Activated CD8-positive, alpha-beta memory T cell treated with anti-CD3 and anti-CD28 coated beads, Interleukin-2, amount 50 U/mL, for 1 hour (primary cell): ENCODE measurements around the gene PDE7B.

Experiments
- DNase-seq: peaks from one replicate; pipeline ENCODE4 v3.0.0-alpha.2; 2020; ENCODE audit errors: extremely low read depth

The PDE7B gene

DNA sequence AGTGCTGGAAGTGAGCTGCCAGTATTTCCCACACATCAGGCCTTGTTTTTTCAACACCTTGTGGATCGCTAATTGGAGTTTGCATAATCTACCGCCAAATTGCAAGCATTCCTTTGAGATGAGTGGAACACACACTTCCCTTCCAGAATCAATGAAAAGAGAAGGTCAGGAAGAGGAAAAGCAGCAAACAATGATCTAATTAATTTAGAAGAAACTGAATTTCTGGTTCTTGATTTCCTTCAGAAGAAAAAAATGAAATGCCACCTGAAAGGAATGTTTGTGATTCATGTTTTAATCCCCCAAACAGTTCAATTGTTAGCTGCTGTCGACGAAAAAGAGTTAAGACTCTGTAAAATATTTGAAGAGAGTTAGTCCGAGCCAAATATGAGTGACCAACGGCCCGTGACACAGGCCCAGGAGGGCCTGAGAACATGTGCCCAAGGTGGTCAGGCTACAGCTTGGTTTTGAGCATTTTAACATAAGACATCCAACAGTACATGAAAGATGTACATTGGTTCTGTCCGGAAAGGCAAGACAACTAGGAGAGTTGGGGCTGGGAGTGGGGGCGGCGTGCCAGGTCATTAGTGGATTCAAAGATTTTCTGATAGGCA, 216.3 kb downstream of the PDE7B start:
- no peak for DNase-seq

DNA sequence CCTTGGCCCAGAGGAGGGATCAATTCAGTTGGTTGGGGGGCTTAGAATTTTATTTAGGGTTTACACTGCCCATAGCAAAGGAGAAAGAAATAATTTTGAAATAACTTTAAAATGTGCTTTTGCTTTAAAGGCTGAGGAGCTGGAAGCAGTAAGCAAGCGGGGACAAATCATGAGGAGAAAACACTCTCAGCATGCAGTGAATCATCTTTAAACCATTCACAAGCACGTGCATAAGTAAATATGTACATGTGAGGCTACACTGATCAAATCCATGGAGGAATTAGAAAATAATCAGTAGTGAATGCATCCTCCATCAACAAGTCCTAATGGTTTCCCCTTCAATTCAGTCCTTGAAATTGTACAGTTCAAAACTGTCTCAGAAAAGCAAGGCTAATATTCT, 217.6 kb downstream of the PDE7B start:
- DNase-seq = no peak

DNA sequence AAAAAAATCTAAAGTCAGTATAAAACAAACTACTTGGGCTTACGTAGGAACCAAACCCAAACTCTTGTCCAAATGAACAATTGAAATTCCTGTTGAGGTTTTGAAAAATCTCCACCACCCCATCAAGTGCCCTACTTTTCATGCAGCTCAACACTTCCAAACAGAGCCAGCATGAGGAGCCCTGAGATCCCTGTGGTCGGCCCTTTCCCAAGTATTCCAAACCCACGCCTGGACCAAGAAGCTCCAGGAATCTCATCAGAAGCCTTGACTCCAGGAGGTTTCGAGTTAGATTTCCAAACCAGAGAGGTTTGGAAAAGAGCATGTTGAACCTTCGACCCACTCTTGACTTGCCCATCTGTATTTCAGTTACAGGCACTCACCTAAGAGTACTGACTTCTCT, 219.3 kb downstream of the PDE7B start:
- DNase-seq = no peak

DNA sequence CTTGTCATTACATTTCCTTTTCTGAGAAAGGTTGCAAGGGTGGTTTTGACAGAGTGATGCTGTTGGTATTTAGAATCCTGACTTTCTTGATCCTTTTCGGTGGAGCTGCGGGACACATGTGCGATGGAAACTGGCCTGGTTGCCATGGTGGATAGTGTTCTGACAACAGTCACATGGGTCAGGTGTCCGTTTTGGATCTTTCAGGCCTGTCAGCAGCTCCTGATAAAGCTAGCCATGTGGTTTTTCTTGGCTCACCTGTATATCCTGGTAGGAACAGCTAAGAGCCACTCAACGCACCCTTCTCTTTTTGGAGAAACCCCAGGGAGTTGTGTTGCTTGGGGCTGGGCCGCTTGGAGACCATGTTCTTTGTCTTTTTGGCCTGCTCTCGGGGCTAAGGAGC, 221.2 kb downstream of the PDE7B start:
- no peak for DNase-seq

DNA sequence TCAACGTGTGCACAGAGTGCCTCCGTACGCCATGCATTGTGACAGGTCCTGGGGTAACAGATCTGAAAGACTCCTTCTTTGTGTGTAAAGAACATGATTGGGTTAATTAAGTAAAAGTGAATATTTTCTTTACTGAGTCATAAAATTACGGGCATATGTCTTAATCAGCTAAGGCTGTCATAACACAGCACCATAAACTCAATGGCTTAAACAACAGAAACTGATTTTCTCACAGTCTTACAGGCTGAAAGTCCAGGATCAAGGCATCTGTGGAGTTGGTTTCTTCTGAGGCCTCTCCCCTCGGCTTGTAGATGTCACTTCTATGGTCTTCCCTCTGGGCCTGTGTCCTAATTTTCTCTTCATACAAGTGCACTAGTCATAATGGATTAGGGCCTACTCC, 221.7 kb downstream of the PDE7B start:
- no peak for DNase-seq

DNA sequence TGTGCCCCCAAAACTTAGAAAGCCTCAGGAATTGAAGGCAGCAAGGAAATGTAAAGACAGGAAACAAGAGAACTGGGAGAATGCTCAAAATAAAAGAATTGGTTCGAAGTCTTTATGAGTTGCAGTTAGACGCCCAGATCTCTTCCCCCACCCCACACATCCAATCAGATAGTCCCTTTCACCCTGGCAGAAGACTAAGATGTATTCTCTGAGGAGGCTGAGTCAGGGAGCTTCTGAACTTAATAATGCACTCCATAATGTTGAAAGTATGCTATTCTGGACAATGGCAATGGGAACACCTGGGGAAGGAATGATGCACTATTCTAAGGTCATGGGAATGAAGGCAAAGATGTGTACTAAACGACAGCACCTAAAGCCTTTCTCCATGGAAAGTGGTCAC, 225.0 kb downstream of the PDE7B start:
- no peak for DNase-seq

DNA sequence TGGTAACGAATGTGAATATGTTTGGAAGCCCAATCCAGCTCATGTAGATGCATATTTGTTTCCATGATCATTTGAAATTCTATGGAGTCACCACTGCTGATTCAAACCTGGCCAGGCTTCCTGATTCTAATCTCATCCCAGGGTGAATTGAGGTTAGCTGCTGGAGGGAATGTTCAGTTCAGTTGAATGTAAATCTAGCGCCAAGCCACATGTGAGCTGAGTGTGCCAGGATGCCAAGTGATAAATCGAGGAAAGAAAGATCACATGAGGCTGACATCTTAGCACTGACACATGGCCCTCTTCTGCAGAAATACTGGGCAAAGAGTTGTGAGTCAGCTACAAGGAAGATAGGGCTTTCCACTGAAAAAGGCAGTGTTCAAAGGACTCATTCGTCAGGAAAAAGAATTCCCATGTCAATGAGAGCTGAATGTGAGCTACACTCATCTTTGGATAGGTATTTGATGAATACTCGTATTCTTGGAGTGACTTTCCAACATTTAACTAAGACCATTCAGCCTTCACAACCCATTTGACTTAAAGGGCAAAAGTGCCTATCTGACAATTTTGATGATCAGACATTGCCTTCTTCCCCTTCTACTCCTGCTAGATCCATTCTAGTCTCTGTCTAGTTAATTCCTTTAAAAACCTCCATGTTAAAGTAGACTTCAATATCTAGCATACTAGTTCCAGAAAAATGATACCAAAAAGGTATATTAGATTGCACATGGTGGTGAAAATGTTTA, 226.5 kb downstream of the PDE7B start:
- DNase-seq = no peak

DNA sequence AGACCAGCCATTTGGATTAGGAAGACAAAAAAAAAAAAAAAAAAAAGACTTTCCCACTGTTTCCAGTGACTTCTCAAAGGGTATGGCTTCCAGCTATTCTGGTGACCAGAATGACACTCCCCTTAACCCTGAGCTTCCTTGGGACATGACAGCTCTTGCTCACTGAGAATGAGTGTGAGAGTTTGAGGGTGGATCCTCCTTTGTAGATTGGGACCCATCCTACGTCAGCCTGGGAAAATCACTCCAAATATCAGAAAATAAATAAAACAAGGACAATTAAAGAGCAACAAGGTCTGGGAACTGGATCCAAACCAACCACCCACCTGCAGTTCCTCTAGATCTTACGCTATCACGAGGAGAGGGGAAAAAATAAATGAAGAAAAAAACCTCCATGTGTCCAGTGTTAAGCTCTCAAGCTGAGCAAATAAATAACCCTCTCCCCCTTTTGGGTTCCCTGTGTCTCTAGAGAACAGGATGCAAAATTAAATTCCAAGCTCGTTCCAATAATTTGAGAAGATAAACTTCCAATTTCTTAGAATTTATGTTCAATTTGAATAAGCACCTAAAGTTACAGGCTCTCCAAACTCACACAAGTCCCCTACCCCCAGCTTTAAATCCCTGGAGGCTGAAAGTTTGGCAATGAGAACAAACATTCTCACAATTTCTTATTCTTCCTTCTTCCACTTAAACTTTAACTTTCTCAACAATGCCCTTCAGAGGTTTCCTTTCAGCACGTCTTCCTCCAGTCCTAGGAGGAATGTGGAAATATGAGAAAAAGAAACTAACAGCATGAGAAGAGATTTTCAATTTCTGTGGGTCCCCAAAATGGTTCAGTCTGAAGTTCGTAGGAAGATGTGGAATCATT, 228.4 kb downstream of the PDE7B start:
- no peak for DNase-seq

DNA sequence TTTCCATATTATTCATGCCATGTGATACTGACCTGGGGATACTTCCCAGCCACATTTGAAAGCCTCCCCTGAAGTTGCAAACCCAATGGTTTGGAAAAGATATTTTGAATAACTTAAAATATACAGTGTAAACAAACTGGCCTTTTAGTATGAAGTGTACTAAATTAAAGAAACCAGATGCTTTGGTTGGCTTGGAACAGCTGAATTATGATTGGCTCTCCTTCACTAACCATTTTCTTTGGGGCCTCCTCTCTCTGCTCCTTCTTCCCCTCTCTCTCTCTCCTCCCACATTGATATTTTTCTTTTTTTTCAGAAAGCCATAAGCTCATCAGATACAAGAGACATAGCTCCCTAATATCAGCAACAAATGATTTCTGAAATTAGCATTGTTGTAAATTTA, 232.0 kb downstream of the PDE7B start:
- no peak for DNase-seq

DNA sequence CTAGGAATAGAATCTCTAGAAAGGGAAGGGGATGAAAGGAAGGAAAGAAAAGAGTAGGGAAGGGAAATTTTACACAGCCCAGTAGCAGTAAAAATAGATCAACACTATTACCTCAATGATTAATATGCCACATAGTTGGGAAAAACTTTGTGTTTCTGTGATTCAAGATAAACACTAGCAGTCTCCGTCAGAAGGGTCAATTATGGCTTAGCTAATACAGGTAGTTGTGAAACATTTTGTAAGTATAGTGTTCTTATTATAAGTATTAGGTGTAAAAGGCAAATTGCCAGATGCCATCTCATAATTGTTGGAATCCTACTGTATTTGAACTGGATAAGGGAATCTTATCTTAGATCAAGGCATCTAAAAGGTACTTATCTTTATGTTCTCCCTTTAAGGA, 232.9 kb downstream of the PDE7B start:
- no peak for DNase-seq

DNA sequence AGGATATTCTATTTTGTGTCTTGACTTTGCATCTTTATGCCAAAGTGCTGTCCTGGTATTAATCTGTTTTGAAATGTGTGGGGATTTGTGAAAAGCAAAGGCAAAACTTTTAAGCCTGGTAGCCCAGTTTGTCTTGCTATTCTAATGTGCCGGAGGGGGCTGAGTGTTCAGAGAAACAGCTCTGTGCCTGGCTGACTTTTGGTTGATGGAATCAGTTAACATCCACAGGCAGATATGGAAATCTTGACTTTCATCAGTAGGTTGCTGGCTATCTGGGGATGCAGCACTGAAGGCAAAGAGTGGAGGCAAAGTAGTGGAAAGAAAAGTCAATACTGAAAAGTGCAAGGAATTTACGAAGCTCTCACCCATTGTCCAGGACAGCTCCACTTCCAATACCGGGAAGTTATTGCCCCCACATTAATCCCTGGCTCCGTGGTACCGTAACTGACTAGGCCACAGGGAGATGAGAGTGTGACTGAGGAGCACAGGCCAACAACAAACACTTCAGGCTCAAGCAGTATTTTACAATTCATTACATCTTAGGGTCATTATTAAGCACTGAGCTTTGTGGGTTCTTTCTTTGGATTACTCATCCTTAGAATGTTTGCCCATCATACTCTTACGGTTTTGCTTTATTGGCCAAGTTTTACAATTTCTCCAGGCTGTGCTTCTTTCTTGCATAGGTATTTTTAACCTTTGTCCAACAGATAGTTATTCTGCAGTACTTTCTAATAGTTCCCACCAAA, 234.0 kb downstream of the PDE7B start:
- DNase-seq = no peak

DNA sequence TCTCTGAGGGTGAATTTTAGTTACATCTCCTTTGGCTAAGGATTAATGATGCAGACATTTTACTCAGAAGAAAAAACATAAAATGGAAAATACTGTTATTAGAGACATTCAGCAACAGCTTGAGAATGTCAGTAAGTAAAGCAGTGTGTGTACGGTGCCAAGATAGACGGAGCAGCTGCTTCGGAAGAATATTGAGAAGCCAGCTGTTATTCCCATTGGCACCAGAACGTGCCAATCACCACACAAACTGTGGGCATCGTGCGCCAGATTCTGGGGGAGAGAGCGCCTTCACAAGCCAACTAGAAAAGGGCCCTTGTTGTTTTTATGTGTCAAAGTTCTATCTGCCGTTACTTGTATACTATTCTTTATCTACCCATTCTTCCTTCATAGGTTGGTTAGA, 235.2 kb downstream of the PDE7B start:
- no peak for DNase-seq

DNA sequence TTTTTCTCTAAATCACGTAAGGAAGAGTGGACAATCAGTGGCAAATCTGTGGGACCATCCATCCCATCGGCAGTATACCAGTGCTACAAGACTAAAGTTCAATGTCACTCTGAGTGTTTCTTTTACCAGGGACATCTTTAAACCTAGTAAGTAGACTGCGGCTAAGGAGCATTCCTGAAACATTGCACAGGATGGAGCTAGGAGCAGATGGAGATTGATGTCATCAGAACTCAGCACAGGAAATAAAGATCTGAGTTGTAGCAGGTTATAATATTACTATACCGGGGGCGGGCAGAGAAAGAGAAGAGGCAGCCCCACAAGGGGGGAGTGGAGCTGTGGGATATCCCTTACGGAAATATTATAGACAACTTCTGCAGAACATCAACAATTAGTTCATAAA, 236.5 kb downstream of the PDE7B start:
- DNase-seq = no peak

DNA sequence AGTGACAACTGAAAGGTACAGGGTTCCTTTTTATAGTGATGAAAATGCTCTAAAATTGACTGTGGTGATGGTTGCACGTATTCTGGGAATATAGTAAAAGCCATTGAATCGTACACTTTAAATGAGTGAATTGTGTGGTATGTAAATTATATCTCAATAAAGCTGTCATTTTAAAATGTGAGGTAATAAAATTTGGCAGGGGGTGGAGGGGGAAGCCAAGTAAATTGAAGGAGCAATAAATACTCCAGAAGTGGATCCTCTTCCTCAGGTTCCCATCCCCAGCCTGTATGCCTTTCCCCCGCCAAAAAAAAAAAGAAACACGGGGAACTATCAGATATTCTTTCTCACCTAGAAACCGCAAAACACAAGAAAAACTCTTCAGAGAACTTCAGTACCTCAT, 237.2 kb downstream of the PDE7B start:
- DNase-seq = no peak

DNA sequence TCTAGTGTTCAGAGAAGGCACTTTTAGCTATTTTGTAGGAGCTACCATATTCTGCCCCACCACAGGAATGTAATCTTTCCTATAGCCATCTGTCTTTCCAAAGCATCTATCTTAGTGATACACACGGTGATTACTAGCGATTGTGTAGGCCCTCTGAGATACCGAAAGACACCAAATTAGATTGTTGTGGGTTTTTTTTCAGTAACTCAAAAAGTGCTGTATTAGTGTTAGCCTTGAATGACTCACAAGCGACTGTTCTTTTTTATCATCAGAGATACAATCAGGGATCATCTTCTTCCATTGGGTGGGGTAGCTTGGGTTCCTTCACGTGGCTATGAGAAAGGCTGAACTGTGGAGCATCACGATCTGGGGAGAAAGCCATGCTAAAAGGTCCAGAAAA, 238.4 kb downstream of the PDE7B start:
- DNase-seq = no peak

DNA sequence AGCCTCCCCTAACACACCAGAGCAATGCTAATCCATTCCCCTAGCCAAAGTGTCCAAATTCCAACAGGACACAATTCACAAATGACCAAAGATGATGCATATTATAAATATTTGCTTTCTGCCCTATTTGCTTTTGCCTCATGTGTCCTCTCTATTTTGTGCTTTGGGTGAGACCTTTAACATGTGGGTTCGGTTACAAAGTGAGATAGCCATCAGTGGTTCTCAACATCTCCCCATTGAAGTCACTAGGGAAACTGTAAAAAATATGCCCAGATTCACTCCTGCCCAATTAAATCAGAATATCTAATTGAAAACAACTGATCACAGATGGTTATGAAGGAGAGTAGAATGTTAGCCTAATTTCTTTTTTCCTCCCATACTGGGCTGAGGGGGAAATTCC, 239.4 kb downstream of the PDE7B start:
- no peak for DNase-seq

DNA sequence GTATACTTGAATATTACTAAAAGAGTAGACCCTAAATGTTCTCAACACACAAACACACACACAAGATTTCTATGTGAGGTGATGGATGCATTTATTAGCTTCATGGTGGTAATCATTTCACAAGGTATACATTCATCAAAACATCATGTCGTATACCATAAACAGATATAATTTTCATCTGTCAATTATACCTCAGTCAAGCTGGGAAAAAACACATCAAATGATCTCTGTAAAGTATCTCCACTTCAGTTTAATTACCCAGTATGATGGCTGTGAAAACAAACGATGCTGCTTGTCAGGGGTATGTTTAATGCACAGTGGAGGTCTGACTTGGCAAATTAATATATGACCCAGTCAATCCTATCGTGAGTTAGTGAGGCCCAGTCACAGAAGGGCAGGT, 241.4 kb downstream of the PDE7B start:
- no peak for DNase-seq

DNA sequence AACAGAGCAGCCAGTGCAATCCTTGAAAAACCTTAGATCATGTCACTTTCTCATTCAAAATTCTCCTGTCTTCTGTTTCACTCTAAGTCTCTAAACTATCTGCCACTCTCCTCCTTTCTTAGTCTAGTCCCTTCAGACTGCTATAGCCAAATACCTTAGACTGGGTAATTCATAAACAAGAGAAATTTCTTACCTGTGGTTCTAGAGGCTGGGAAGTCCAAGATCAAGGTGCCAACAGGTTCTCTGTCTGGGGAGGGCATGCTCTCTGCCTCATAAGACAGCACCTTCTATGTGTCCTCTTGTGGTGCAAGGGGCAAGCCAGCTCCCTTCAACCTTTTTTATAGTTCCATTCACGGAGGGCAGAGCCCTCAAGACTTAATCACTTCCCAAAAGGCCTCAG, 242.3 kb downstream of the PDE7B start:
- no peak for DNase-seq

DNA sequence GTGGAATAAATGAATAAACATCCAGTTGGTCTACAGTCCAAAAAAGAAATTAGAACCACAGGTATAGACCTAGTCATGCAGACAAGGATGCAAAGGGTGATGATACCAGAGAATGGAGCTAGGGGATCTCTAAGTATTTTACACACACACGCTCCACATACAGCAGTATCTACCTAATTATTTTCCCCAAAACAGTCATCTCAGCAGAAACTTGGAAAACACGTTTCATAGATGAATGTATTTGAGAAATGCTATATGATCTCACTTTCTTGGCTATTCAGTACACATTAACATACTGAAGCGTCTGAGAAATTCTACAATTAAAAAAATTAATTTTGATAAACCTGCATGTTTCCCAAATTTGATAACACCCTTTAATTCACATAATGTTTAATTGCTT, 243.3 kb downstream of the PDE7B start:
- no peak for DNase-seq

DNA sequence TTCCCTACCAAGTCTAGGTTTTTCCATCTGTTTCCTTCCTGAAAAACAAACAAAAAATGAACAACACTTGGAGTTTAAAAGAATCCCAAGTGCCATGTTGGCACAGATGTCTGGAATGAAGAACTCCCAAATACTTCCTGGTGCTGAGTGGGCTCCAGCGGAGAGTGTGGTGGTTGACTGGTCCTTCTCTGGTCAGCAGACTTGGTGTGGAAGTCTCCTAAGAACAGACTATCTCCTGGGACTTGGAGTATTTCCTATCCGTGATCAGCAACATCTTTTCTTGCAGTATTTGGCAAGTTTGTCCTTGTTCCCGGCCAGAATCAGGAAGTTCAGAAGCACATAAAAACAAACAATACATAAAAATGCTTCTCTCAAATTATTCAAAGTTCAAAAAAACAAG, 244.5 kb downstream of the PDE7B start:
- DNase-seq = no peak

DNA sequence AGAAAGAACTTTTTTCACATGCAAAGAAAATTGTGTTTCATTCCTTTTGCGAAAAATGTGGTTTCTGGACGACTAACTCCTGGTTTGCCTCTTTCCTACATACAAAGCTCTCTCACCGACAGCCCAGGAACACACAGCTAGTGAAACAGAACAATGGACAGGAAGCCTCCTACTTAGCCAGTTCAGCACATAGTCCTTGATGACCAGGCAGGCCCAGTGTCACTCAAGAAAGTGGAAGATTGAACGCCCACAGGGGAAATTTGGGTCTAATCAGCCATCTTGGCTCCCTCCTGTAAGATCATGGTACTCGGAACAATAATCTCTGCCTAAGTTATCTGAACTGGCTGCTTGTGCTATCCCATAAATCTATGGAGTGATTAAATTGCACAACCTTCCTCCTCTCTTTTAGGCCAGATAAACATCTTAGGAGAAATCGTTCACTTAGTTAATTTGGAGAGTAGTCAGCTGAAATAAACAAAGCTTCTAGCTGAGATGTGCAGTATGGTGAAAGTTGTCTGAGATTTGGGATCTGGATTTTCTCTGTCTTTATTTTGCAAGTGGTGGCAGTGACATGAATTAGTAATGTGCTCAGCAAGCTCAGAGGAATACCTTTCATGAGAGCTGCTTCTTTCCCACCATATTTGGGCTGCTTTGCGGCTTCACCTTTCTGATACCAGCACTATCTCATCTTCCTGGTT, 251.6 kb downstream of the PDE7B start:
- no peak for DNase-seq
